Fibroblast of the conjunctiva (primary cell): ENCODE results near the gene QPCT.
"Not testable (repeated sequence)": the region's sequence is repeated elsewhere in the genome, so short reads cannot be mapped to it uniquely, and the experiment has no call there.

Source experiments
- DNase-seq: peaks from one replicate; pipeline ENCODE4 v3.0.0-alpha.2; 2010; ENCODE audit warnings: low read depth

Gene QPCT

GRCh38 chr2:37391711-37392110 lies 47.3 kb downstream of the QPCT start:
- DNase-seq: no peak

- no peak for DNase-seq
Measured at GRCh38 chr2:37392428-37392827, 48.0 kb downstream of the QPCT start.

GRCh38 chr2:37394263-37394662 lies 49.8 kb downstream of the QPCT start:
- DNase-seq: no peak

GRCh38 chr2:37394796-37395555 lies 50.5 kb downstream of the QPCT start:
- no peak for DNase-seq

- DNase-seq: no peak
Measured at GRCh38 chr2:37396890-37397565, 52.6 kb downstream of the QPCT start.

DNA sequence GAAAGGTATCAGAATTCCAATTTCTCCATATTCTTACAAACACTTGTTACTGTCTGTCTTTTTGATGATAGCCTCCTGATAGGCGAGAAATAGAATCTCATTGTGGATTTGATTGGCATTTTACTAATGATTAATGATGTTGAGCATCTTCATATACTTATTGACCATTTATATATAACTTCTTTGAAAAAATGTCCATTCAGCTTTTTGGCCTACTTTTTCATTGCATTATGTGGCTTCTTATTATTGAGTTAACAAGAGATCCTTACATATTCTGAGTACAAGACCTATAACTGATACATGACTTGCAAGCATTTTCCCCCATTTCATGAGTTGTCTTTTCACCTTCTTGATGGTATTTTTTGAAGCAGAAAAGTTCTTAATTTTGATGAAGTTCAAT lies 54.6 kb downstream of the QPCT start:
- no peak for DNase-seq

- no peak for DNase-seq
Measured at GRCh38 chr2:37400041-37400440, 55.6 kb downstream of the QPCT start.

GRCh38 chr2:37402636-37403035 lies 58.2 kb downstream of the QPCT start:
- no peak for DNase-seq

- no peak for DNase-seq
Measured at GRCh38 chr2:37405781-37406180, 61.4 kb downstream of the QPCT start.

DNA sequence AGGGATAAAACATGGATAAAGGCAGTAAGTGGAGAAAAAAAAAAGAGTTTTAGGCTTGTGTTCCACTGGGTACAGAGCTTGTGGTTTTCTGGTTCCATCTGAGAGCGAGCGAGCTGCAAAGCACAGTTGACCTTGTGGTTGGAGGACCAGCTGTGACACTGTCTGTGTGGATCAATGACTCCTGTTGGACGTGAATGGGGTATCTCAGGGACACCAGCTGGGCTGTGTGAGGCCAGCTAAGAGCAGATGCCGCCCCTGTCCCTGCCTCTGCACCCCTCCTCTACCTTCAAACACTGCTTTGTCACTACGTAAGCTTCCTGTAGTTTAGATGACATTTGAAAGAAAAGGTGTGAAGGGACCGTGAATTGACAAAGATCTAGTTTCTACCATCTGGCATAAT lies 67.8 kb downstream of the QPCT start:
- DNase-seq: no peak

DNA sequence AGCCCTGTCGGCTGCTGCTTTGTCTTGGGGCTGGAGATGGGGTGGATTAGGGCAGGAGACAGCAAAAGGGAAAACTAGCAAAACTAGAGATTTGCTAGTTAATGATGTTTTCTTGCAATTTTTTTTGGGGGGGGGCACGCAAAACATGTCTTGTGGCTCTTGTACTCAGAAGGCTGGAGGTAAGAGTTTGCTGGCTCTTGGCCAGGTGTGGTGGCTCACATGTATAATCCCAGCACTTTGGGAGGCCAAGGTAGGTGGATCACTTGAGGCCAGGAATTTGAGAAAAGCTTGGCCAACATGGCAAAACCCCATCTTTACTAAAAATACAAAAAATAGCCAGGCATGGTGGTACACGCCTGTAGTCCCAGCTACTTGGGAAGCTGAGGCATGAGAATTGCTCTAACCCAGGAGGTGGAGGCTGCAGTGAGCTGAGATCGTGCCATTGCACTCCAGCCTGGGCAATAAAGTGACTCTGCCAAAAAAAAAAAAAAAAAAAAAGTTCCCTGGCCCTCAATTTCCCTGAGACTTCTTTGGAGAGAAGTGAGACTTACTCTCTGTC lies 69.6 kb downstream of the QPCT start:
- DNase-seq: not testable (repeated sequence)

GRCh38 chr2:37414470-37414949 lies 70.1 kb downstream of the QPCT start:
- DNase-seq: peak; percentile 67

GRCh38 chr2:37415128-37415820 lies 70.8 kb downstream of the QPCT start:
- DNase-seq: peak; percentile 23

GRCh38 chr2:37417321-37417720 lies 72.9 kb downstream of the QPCT start:
- peak; percentile 64 for DNase-seq

DNA sequence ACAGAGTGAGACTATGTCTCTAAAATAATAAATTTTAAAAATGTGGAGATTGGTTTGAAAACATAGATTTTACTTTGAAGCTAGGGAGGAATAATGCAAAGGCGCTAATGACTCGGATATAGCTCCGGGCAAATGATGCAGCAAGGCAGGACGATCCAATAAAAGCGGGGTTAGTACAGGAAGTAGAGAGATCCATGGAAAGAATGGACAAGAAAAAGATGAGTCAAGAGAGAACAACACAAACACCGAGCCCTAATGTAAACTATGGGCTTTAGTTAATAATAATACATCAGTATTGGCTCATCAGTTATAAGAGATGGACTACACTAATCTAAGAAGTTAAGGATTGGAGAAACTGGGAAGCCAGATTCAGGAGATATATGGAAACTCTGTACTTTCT lies 74.5 kb downstream of the QPCT start:
- no peak for DNase-seq

DNA sequence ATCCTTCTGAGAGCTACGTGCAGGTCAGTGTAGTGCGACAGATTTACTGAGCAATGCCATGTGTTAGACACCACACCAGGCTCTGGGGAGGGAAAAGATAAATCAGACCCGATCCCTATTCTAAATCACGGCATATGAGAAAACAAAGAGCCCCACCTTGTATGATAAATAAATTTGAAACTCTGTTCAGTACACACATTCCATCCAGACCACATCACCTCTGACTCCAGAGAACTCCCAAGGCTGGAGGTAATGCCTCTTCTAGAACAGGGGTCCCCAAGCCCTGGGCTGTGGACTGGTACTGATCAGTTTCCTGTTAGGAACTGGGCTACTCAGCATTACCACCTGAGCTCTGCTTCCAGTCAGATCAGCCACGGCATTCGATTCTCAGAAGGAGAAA lies 77.3 kb downstream of the QPCT start:
- DNase-seq: no peak

GRCh38 chr2:37422816-37423215 lies 78.4 kb downstream of the QPCT start:
- no peak for DNase-seq
